Left ventricle myocardium inferior (tissue), 1 donor: Measurements from ENCODE around the gene STXBP5L. TPM values are rescaled to one million over a fixed set of nuclear protein-coding genes. Genes with fewer than 3 reads are reported as not detected.

Experiments
- DNase-seq: peaks from one replicate; pipeline ENCODE4 v3.0.0-alpha.2; 2020
- H3K27ac ChIP-seq: fragments of 200-600 bp; replicated peaks from 2 replicates; pipeline ENCODE4 v1.8.0; 2021
- H3K27me3 ChIP-seq: fragments of 200-600 bp; 2 replicates; pipeline ENCODE4 v1.8.0; 2021; ENCODE audit warnings: low read depth
- H3K36me3 ChIP-seq: fragments of 200-600 bp; 2 replicates; pipeline ENCODE4 v1.8.0; 2021
- H3K4me1 ChIP-seq: fragments of 200-600 bp; 2 replicates; pipeline ENCODE4 v1.8.0; 2021
- H3K4me3 ChIP-seq: fragments of 200-600 bp; 2 replicates; pipeline ENCODE4 v1.8.0; 2021; ENCODE audit warnings: mild to moderate bottlenecking, moderate library complexity
- H3K9me3 ChIP-seq: fragments of 200-600 bp; replicated peaks from 2 replicates; pipeline ENCODE4 v1.8.0; 2021
- intact Hi-C: fragments of 100-400 bp; cut with micrococcal nuclease; formaldehyde crosslinking; loops from one replicate; pipeline ENCODE4 v1.11.0; 2022
- total RNA-seq: library from RNA; stranded (reverse); fragmentation: NEBNext Ultra II Directional; extraction: Animal tissue kit (Norgen Biotek cat#: 25700); gene quantifications from one replicate; pipeline ENCODE4 v1.2.1, GENCODE V29; 2021
- TF ChIP-seq, protein P1 (sequence below): fragments of 200-600 bp; IDR thresholded peaks from 2 replicates; pipeline ENCODE4 v1.8.0; 2021; ENCODE audit warnings: antibody characterized with exemption, mild to moderate bottlenecking, borderline replicate concordance
- donor health status: DM: no; HTN: yes; CAD: no; lungs with severe emphysema.

The STXBP5L gene
- total RNA-seq, 1 donor from 2014 or later: not detected

DNA sequence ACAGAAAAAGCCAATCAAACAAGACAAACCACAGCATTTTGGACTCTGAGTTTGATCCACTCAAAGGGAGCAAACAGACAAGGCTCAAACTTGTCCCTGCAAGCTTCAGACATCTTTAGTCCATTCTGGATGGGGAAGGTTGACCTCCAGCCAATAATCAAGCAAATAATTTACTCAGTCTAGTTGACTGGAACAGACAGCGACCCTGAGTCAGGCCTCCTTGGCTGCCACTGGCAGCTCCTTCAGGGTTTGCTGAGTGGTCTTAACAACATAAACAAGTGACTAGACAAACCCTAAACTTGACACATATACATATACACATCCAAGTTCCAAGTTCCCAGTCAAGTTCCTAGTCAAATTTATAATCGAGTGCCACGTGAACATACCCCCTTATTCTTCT is 323.9 kb downstream of the STXBP5L start:
- no peak for DNase-seq
- Histone ChIP-seq H3K27ac (no peak overlapping the region), H3K27me3 (no peaks in the 10 kb centered on the region), H3K9me3 (no peaks in the 10 kb centered on the region), H3K4me1 (no peaks in the 10 kb centered on the region), H3K4me3 (no peak overlapping the region), H3K36me3 (no peaks in the 10 kb centered on the region)
- TF ChIP-seq, protein P1, sequence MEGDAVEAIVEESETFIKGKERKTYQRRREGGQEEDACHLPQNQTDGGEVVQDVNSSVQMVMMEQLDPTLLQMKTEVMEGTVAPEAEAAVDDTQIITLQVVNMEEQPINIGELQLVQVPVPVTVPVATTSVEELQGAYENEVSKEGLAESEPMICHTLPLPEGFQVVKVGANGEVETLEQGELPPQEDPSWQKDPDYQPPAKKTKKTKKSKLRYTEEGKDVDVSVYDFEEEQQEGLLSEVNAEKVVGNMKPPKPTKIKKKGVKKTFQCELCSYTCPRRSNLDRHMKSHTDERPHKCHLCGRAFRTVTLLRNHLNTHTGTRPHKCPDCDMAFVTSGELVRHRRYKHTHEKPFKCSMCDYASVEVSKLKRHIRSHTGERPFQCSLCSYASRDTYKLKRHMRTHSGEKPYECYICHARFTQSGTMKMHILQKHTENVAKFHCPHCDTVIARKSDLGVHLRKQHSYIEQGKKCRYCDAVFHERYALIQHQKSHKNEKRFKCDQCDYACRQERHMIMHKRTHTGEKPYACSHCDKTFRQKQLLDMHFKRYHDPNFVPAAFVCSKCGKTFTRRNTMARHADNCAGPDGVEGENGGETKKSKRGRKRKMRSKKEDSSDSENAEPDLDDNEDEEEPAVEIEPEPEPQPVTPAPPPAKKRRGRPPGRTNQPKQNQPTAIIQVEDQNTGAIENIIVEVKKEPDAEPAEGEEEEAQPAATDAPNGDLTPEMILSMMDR: no peak
- intact Hi-C loops: no loop called here

DNA sequence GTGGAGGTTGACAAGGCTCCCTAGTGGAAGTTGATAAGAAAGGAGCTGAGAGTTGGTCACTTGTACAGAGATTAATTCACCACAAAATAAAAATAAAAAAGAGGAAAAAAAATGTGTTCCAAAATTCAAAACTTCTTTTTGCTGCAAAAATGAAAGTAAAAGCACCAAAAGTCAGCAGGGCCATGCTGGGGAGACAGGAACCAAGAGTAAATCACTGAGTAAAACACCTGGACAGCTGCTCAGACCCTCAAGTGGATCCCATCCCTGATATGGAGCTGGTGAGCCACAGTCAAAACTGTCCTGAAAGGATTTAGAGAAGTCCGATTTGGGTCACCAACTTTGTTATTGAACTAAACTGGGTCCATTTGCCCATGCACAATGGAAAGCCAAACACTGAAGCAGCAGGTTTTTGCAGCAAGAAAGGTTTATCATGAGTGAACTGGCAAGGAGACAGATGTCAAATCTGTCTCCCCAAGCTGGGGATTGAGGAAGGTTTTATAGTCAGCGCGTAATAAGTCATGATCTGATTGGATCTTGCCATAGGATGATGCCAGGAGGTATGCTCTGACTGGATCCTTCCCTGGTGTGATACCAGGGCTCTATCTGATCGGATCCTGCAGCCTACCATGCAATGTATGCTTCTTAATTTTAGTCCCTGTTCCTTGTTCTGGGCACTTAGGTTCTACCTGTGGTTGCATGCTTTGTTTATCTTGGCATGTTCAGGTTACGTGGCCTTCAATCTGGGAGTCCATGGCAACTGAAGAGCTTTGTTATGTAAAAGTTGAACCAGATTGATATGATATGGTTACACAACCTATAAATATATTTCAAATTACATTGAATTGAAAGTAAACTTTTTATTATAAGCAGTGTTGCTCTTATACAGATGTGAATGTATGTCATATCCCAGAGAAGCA is 324.6 kb downstream of the STXBP5L start:
- TF ChIP-seq, protein P1: no peak
- H3K4me3 ChIP-seq: no peak overlapping the region
- no peaks in the 10 kb centered on the region for H3K36me3 ChIP-seq
- no peak for DNase-seq
- H3K4me1 ChIP-seq: no peaks in the 10 kb centered on the region
- H3K9me3 ChIP-seq: no peaks in the 10 kb centered on the region
- H3K27me3 ChIP-seq: no peaks in the 10 kb centered on the region
- H3K27ac ChIP-seq: no peak overlapping the region
- intact Hi-C loops: no loop called here

DNA sequence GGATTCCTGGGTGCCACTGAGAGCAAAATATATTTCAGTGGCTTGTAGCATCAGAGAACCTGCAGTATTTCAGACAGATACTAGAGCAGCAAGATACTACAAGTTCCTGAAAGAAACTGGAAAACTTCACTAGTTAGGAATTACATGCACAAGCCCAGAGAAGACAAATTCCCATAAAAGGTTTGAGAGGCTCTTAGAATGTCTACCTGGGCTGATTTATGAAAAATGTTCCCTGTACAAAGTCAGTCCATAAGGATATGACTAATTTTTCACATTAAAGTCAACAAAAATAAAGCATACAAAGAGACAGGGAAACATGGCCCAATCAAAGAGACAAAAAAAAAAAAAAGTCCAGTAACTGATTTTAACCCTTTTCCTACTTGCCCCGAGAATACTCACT is 335.2 kb downstream of the STXBP5L start:
- H3K9me3 ChIP-seq: peaks cover 42% of the 10 kb centered on the region
- intact Hi-C loops: no loop called here
- no peak for DNase-seq
- H3K27me3 ChIP-seq: no peaks in the 10 kb centered on the region
- H3K4me3 ChIP-seq: no peak overlapping the region
- no peaks in the 10 kb centered on the region for H3K4me1 ChIP-seq
- H3K27ac ChIP-seq: no peak overlapping the region
- TF ChIP-seq, protein P1: no peak
- no peaks in the 10 kb centered on the region for H3K36me3 ChIP-seq

DNA sequence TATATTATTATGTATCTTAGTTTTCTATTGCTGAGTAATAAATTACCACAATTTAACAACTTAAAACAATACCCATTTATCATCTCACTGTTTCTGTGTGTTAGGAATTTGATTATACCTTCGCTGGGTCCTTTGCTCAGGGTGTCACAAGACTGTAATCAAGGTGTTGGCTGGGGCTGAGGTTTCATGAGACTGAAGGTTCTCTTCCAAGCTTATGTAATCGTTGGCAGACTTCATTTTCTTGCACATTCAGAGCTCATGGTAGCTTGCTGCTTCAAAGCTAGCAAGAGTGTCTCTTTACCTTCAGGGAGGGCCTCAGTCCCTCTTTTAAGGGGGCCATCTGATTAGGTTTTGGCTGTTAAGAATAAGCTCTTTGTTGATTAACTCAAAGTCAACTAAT is 344.7 kb downstream of the STXBP5L start:
- intact Hi-C loops: no loop called here
- no peaks in the 10 kb centered on the region for H3K4me1 ChIP-seq

DNA sequence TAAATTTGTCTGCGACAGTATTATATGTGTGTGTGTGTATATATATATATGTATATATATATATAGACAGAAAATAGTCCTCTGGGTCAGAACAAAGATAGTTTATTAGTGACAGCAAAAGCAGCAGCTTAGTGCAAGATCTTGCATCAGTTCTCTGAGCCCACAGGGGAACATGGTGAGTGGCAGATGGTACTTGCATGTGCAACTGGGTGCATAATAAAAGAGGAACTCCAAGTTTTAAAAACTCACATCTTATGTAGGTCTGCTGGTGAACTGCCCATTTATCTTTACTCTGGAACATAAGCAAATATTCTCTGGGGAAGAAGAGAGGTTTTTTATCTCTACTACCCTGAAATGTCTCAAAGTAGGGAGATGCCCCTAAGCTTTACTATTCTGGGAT is 361.4 kb downstream of the STXBP5L start:
- DNase-seq: no peak
- no peaks in the 10 kb centered on the region for H3K4me1 ChIP-seq
- intact Hi-C loops: no loop called here
- no peaks in the 10 kb centered on the region for H3K27me3 ChIP-seq
- H3K36me3 ChIP-seq: no peaks in the 10 kb centered on the region
- no peak overlapping the region for H3K4me3 ChIP-seq
- TF ChIP-seq, protein P1: no peak
- no peak overlapping the region for H3K27ac ChIP-seq
- H3K9me3 ChIP-seq: peaks cover 71% of the 10 kb centered on the region

More for the DNA sequence above, 344.7 kb downstream of the STXBP5L start:
- no peaks in the 10 kb centered on the region for H3K27me3 ChIP-seq
- TF ChIP-seq, protein P1: no peak
- DNase-seq: no peak
- no peak overlapping the region for H3K27ac ChIP-seq
- H3K36me3 ChIP-seq: no peaks in the 10 kb centered on the region
- H3K9me3 ChIP-seq: peaks cover 16% of the 10 kb centered on the region
- H3K4me3 ChIP-seq: no peak overlapping the region
